HEK293T (cell line): ENCODE measurements around the gene MAP2K5.

ENCODE experiments used
- ARNT ChIP-seq: fragments of 450-650 bp; IDR thresholded peaks from 2 replicates; pipeline ENCODE4 v1.6.1; 2017; ENCODE audit warnings: mild to moderate bottlenecking
- BHLHE40 ChIP-seq: fragments of 450-650 bp; IDR thresholded peaks from 2 replicates; pipeline ENCODE4 v1.6.1; 2016; ENCODE audit warnings: mild to moderate bottlenecking, moderate library complexity, borderline replicate concordance
- L3MBTL2 ChIP-seq: fragments of 450-650 bp; conservative IDR thresholded peaks from 2 replicates; pipeline ENCODE4 v1.6.1; 2016; ENCODE audit warnings: mild to moderate bottlenecking
- SP1 ChIP-seq: fragments of 450-650 bp; IDR thresholded peaks from 2 replicates; pipeline ENCODE4 v1.6.1; 2017
- TARDBP ChIP-seq: fragments of 450-650 bp; IDR thresholded peaks from 2 replicates; pipeline ENCODE4 v1.6.1; 2016
- ZNF384 ChIP-seq: fragments of 450-650 bp; IDR thresholded peaks from 2 replicates; pipeline ENCODE4 v1.6.1; 2016

GRCh38 chr15:67708500-67708899 lies 166.0 kb downstream of the MAP2K5 start:
- TF ChIP-seq ARNT (no peak), BHLHE40 (no peak), SP1 (no peak), ZNF384 (no peak), TARDBP (no peak), L3MBTL2 (no peak)
